CD14-positive monocyte (primary cell): ENCODE results near the gene SLPI. TPM values are rescaled to one million over a fixed set of nuclear protein-coding genes. Genes with fewer than 3 reads are reported as not detected.

ENCODE experiments used
- DNase-seq, 3 donors: peaks; one replicate each; pipeline ENCODE4 v3.0.0-alpha.2; 2011 to 2022
- H2AFZ ChIP-seq: 2 replicates; pipeline ENCODE4 v1.6.0; 2012; ENCODE audit warnings: mild to moderate bottlenecking, low read depth, low read length, inconsistent platforms; ENCODE audit not compliant: insufficient read depth, poor library complexity, severe bottlenecking
- H3K27ac ChIP-seq, 2 donors: 1 replicate in 1 of 2; 2 replicates in 1 of 2; pipeline ENCODE4 v1.5.1; 2012 to 2013; ENCODE audit warnings: low read length in 2 of 2, control low read depth in 1 of 2, inconsistent platforms in 1 of 2, low read depth in 1 of 2, mild to moderate bottlenecking in 1 of 2
- H3K27me3 ChIP-seq, 2 donors: one replicate each; pipeline versions ENCODE4 v1.6.0 to v1.6.1; 2011 to 2013; ENCODE audit warnings: low read length in 2 of 2; ENCODE audit not compliant: control insufficient read depth in 2 of 2, insufficient read depth in 2 of 2
- H3K36me3 ChIP-seq, 2 donors: replicated peaks in 1 of 2; 1 replicate in 1 of 2; 2 replicates in 1 of 2; pipeline versions ENCODE4 v1.5.1 to v1.6.1; 2012 to 2013; ENCODE audit warnings: low read length in 2 of 2, control low read depth in 1 of 2, inconsistent platforms in 1 of 2, mild to moderate bottlenecking in 1 of 2; ENCODE audit not compliant: insufficient read depth in 2 of 2, control insufficient read depth in 1 of 2
- H3K4me1 ChIP-seq, 2 donors: 1 replicate in 1 of 2; 2 replicates in 1 of 2; pipeline versions ENCODE4 v1.5.1 to v1.6.1; 2012 to 2013; ENCODE audit warnings: low read length in 2 of 2, control low read depth in 1 of 2, inconsistent platforms in 1 of 2, mild to moderate bottlenecking in 1 of 2, moderate library complexity in 1 of 2; ENCODE audit not compliant: insufficient read depth in 2 of 2, control insufficient read depth in 1 of 2
- H3K4me2 ChIP-seq: replicated peaks from 2 replicates; pipeline ENCODE3; 2012; ENCODE audit warnings: low read length, moderate library complexity, mild to moderate bottlenecking; ENCODE audit not compliant: poor library complexity, severe bottlenecking; ENCODE audit errors: extremely low read depth
- H3K4me3 ChIP-seq, 3 experiments: fragments of 200-600 bp in 1 of 3; sonication (generic) in 1 of 3; replicated peaks in 1 of 3; 1 replicate in 2 of 3; 2 replicates in 1 of 3; pipeline ENCODE4 v1.5.1; 2011 to 2013; ENCODE audit warnings: low read length in 3 of 3, mild to moderate bottlenecking in 3 of 3, control low read depth in 2 of 3, low read depth in 2 of 3, inconsistent platforms in 1 of 3, moderate library complexity in 1 of 3
- H3K79me2 ChIP-seq: 2 replicates; pipeline ENCODE4 v1.6.0; 2012; ENCODE audit warnings: mild to moderate bottlenecking, control low read depth, inconsistent platforms, low read length, moderate library complexity; ENCODE audit not compliant: insufficient read depth
- H3K9ac ChIP-seq: 2 replicates; pipeline ENCODE4 v1.6.0; 2017; ENCODE audit warnings: low read length, mild to moderate bottlenecking; ENCODE audit not compliant: insufficient read depth, poor library complexity, severe bottlenecking
- H3K9me3 ChIP-seq, 2 donors: replicated peaks in 1 of 2; 1 replicate in 1 of 2; 2 replicates in 1 of 2; pipeline versions ENCODE4 v1.5.1 to v1.6.1; 2012 to 2013; ENCODE audit warnings: low read length in 2 of 2, control low read depth in 1 of 2; ENCODE audit not compliant: control insufficient read depth in 1 of 2, insufficient read depth in 1 of 2
- H4K20me1 ChIP-seq: 2 replicates; pipeline ENCODE4 v1.6.0; 2012; ENCODE audit warnings: mild to moderate bottlenecking, low read length, control low read depth, moderate library complexity; ENCODE audit not compliant: insufficient read depth
- H3K27ac Mint-ChIP-seq, 7 donors: one replicate each; pipeline ENCODE4 v1.8.0; 2020; ENCODE audit warnings: mild to moderate bottlenecking in 7 of 7, mixed read lengths in 7 of 7, moderate library complexity in 6 of 7, inconsistent platforms in 2 of 7
- H3K27me3 Mint-ChIP-seq, 3 donors: one replicate each; pipeline ENCODE4 v1.8.0; 2021 to 2022; ENCODE audit warnings: low read depth in 3 of 3, mild to moderate bottlenecking in 3 of 3, mixed read lengths in 3 of 3, moderate library complexity in 3 of 3, inconsistent platforms in 1 of 3
- H3K36me3 Mint-ChIP-seq, 2 donors: one replicate each; pipeline ENCODE4 v1.8.0; 2020; ENCODE audit warnings: mixed read lengths in 2 of 2, inconsistent platforms in 1 of 2, mild to moderate bottlenecking in 1 of 2
- H3K4me1 Mint-ChIP-seq: one replicate; pipeline ENCODE4 v1.8.0; 2020; ENCODE audit warnings: mild to moderate bottlenecking, mixed read lengths
- H3K4me3 Mint-ChIP-seq, 2 donors: one replicate each; pipeline ENCODE4 v1.8.0; 2020; ENCODE audit warnings: mild to moderate bottlenecking in 2 of 2, mixed read lengths in 2 of 2, moderate library complexity in 1 of 2
- H3K9me3 Mint-ChIP-seq, 7 donors: one replicate each; pipeline ENCODE4 v1.8.0; 2020 to 2022; ENCODE audit warnings: mixed read lengths in 7 of 7, mild to moderate bottlenecking in 6 of 7, moderate library complexity in 6 of 7, inconsistent platforms in 2 of 7
- CTCF ChIP-seq: fragments of 200-600 bp; IDR thresholded peaks from one replicate; pipeline ENCODE4 v1.8.0; 2022; ENCODE audit warnings: antibody characterized with exemption, mild to moderate bottlenecking
- WGBS: methylation state at CpG from one replicate; pipeline ENCODE4 v1.1.5; 2013; ENCODE audit warnings: missing lambda C conversion rate; ENCODE audit not compliant: insufficient coverage; 5-methylcytosine and 5-hydroxymethylcytosine counted together
- intact Hi-C, 2 donors: fragments of 100-400 bp; cut with micrococcal nuclease; formaldehyde crosslinking; loops; one replicate each; pipeline versions ENCODE4 v1.15.0 to v1.15.1; 2023
- polyA plus RNA-seq, 3 donors: library from polyadenylated mRNA; depleted of rRNA in 1 of 3; unstranded in 2 of 3; stranded (reverse) in 1 of 3; fragments of 300-500 nt in 2 of 3; fragments of >200 nt in 1 of 3; fragmentation: Illumina TruSeq in 2 of 3; gene quantifications; 1 replicate in 2 of 3; 2 replicates in 1 of 3; pipeline ENCODE4 v1.2.3, GENCODE V29; 2012 to 2021

The SLPI gene
- polyA plus RNA-seq, 3 donors, result 0.47 to 1.2 (median 0.71) TPM

GRCh38 chr20:45297786-45298497 is 43.6 kb upstream of the SLPI start:
- DNase-seq, result no peak
- no peak overlapping the region for H2AFZ ChIP-seq
- Mint-ChIP-seq H3K9me3 (peaks cover 0 to 5% (median 2%) of the 10 kb centered on the region in 7 donors), H3K27ac (no peak overlapping the region), H3K36me3 (no peaks in the 10 kb centered on the region), H3K4me3 (no peak overlapping the region), H3K27me3 (peaks cover 7 to 24% (median 14%) of the 10 kb centered on the region in 3 donors), H3K4me1 (peaks cover 7% of the 10 kb centered on the region)
- no peaks in the 10 kb centered on the region for H3K79me2 ChIP-seq
- peaks cover 4 to 14% of the 10 kb centered on the region in 2 donors for H3K27me3 ChIP-seq
- WGBS, result 95% methylated on average over 52 of the region's 52 CpGs
- H4K20me1 ChIP-seq, result no peaks in the 10 kb centered on the region
- no peak overlapping the region for H3K4me3 ChIP-seq
- H3K4me1 ChIP-seq, result peaks cover 9 to 10% of the 10 kb centered on the region in 2 donors
- no peak for TF ChIP-seq CTCF
- H3K4me2 ChIP-seq, result no peak overlapping the region
- no peaks in the 10 kb centered on the region for H3K9me3 ChIP-seq
- H3K9ac ChIP-seq, result no peak overlapping the region
- no peaks in the 10 kb centered on the region for H3K36me3 ChIP-seq
- intact Hi-C loops, result no loop called here
- no peak overlapping the region for H3K27ac ChIP-seq

GRCh38 chr20:45294659-45295058 is 40.3 kb upstream of the SLPI start:
- no peaks in the 10 kb centered on the region for H3K79me2 ChIP-seq
- no peak overlapping the region for H3K27ac Mint-ChIP-seq
- H3K27me3 Mint-ChIP-seq, result peaks cover 25 to 37% (median 26%) of the 10 kb centered on the region in 3 donors
- no peaks in the 10 kb centered on the region for H4K20me1 ChIP-seq
- TF ChIP-seq CTCF, result no peak
- WGBS, result no CpG with 5 or more reads among the region's 1 CpG
- H3K9ac ChIP-seq, result no peak overlapping the region
- intact Hi-C loops, result loop anchor here in 1 of 2 donors (5.0 kb wide), 1 partner anchor 157 kb away; no protein-coding TSS in a partner anchor
- no peak overlapping the region for H2AFZ ChIP-seq
- no peak overlapping the region for H3K4me3 ChIP-seq
- peaks cover 17% of the 10 kb centered on the region for H3K4me1 Mint-ChIP-seq
- no peak for DNase-seq
- no peaks in the 10 kb centered on the region for H3K36me3 Mint-ChIP-seq
- no peaks in the 10 kb centered on the region for H3K36me3 ChIP-seq
- peaks cover 13 to 28% of the 10 kb centered on the region in 2 donors for H3K27me3 ChIP-seq
- H3K9me3 ChIP-seq, result no peaks in the 10 kb centered on the region
- peaks cover 0 to 5% (median 3%) of the 10 kb centered on the region in 7 donors for H3K9me3 Mint-ChIP-seq
- H3K4me2 ChIP-seq, result no peak overlapping the region
- peaks cover 12 to 17% of the 10 kb centered on the region in 2 donors for H3K4me1 ChIP-seq
- H3K27ac ChIP-seq, result no peak overlapping the region
- no peak overlapping the region for H3K4me3 Mint-ChIP-seq
